NCI-H2196 (cell line): Measurements from ENCODE around the gene GCNT2.
"Not testable (repeated sequence)": the region's sequence is repeated elsewhere in the genome, so short reads cannot be mapped to it uniquely, and the experiment has no call there.

Experiments used
- DNase-seq: peaks from one replicate; lab custom pipeline; 2025; ENCODE audit not compliant: unreplicated experiment; lab: John Stamatoyannopoulos, UW

Gene GCNT2

GRCh38 chr6:10578723-10579122, 57.6 kb downstream of the GCNT2 start:
- DNase-seq: no peak

GRCh38 chr6:10579803-10580202, 58.7 kb downstream of the GCNT2 start:
- DNase-seq: no peak

- no peak for DNase-seq
These were observed 59.4 kb downstream of the GCNT2 start for GRCh38 chr6:10580570-10580969.

GRCh38 chr6:10581402-10581801, 60.3 kb downstream of the GCNT2 start:
- not testable (repeated sequence) for DNase-seq

- peak; percentile 91 for DNase-seq
These were observed 61.8 kb downstream of the GCNT2 start for GRCh38 chr6:10582774-10583508.

GRCh38 chr6:10583509-10583901, 62.4 kb downstream of the GCNT2 start:
- peak; percentile 54 for DNase-seq

GRCh38 chr6:10584607-10585006, 63.5 kb downstream of the GCNT2 start:
- no peak for DNase-seq

GRCh38 chr6:10585209-10585845, 64.2 kb downstream of the GCNT2 start:
- no peak for DNase-seq

- DNase-seq: no peak
These were observed 65.2 kb downstream of the GCNT2 start for GRCh38 chr6:10586302-10586701.

GRCh38 chr6:10587656-10588406, 66.7 kb downstream of the GCNT2 start:
- no peak for DNase-seq

GRCh38 chr6:10588562-10589428, 67.6 kb downstream of the GCNT2 start:
- DNase-seq: no peak

GRCh38 chr6:10589429-10589727, 68.2 kb downstream of the GCNT2 start:
- no peak for DNase-seq

GRCh38 chr6:10589983-10590382, 68.8 kb downstream of the GCNT2 start:
- DNase-seq: no peak

- DNase-seq: no peak
These were observed 70.4 kb downstream of the GCNT2 start for GRCh38 chr6:10591422-10592160.

- DNase-seq: no peak
These were observed 74.8 kb downstream of the GCNT2 start for GRCh38 chr6:10595731-10596664.

- DNase-seq: no peak
These were observed 76.4 kb downstream of the GCNT2 start for GRCh38 chr6:10597499-10598001.

- DNase-seq: no peak
These were observed 77.2 kb downstream of the GCNT2 start for GRCh38 chr6:10598084-10598960.

GRCh38 chr6:10599046-10599445, 77.9 kb downstream of the GCNT2 start:
- no peak for DNase-seq
